K562 (cell line): Measurements from ENCODE around the gene NOL4L.

ENCODE experiments used
- CBX5 ChIP-seq: IDR thresholded peaks from 2 replicates; pipeline ENCODE4 v1.6.1; 2014; ENCODE audit warnings: low read depth, borderline replicate concordance
- SETDB1 ChIP-seq: IDR thresholded peaks from one replicate; pipeline ENCODE4 v1.6.1; 2012; ENCODE audit warnings: low read length, control low read depth, inconsistent platforms
- SP1 ChIP-seq: sonication (generic); formaldehyde crosslinking; IDR thresholded peaks from 2 replicates; pipeline ENCODE4 v1.8.1; 2022; ENCODE audit warnings: mild to moderate bottlenecking, missing genetic modification reagents
- TF ChIP-seq, protein P1 (sequence below), 3 experiments: IDR thresholded peaks in 2 of 3; conservative IDR thresholded peaks in 1 of 3; 2 replicates each; pipeline ENCODE4 v1.5.1; 2011 to 2012; ENCODE audit warnings: low read length in 3 of 3, mild to moderate bottlenecking in 3 of 3, control low read depth in 2 of 3, improper control_type of control experiment in 1 of 3, inconsistent platforms in 1 of 3, low read depth in 1 of 3, mixed read lengths in 1 of 3, moderate library complexity in 1 of 3; ENCODE audit not compliant: insufficient read depth in 2 of 3
- TF ChIP-seq, protein P2 (sequence below), 2 experiments: fragments of 450-650 bp; formaldehyde crosslinking in 1 of 2; IDR thresholded peaks; 2 replicates each; pipeline versions ENCODE4 v1.4.0 to v1.6.1; 2014 to 2020; ENCODE audit warnings: mild to moderate bottlenecking in 2 of 2, borderline replicate concordance in 1 of 2, low read depth in 1 of 2

DNA sequence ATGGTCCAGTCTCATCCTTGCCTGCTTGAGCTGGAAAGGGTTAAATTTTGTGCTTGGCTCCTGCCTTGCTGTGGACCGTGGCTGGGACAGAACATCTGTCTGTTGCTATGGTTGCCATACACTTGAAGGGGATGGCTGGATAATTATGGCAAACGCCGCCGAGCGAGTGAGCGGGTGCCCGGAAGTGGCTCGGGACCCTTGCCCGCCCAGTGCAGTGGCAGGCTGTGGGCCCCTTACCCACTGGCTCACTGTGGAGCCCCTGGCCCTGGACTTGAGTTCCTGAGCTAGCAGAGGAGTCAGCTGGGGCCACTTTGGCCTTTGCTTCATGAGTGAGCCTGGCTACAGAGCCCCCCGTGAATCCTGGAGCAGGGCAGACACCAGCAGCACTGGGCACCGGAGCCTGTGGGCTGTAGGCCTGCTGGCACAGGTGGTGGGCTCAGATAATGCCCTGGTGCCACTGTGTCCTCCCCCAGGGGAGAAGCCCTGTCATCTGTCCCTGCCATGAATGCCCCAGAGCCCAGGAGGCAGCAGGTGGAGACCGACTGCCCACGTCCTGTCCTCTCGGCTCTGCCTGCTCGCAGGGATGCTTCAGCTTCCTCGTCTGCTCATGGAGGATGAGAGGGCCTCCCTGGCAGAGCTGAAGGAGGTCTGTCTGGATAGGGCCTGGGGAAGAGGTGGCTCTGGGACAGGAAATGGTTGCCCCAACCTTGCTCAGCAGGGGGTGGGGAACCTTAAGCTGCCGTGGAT lies 25.5 kb upstream of the NOL4L start:
- TF ChIP-seq, protein P1, sequence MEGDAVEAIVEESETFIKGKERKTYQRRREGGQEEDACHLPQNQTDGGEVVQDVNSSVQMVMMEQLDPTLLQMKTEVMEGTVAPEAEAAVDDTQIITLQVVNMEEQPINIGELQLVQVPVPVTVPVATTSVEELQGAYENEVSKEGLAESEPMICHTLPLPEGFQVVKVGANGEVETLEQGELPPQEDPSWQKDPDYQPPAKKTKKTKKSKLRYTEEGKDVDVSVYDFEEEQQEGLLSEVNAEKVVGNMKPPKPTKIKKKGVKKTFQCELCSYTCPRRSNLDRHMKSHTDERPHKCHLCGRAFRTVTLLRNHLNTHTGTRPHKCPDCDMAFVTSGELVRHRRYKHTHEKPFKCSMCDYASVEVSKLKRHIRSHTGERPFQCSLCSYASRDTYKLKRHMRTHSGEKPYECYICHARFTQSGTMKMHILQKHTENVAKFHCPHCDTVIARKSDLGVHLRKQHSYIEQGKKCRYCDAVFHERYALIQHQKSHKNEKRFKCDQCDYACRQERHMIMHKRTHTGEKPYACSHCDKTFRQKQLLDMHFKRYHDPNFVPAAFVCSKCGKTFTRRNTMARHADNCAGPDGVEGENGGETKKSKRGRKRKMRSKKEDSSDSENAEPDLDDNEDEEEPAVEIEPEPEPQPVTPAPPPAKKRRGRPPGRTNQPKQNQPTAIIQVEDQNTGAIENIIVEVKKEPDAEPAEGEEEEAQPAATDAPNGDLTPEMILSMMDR (IDR thresholded peaks at IDR 0.05 in 2 of 3, conservative IDR thresholded peaks at IDR 0.05 in 1 of 3; ENCODE audit: insufficient read depth in 2 of 3, low read depth in 1 of 3, low read length in 3 of 3), result no peak
- TF ChIP-seq, protein P2, sequence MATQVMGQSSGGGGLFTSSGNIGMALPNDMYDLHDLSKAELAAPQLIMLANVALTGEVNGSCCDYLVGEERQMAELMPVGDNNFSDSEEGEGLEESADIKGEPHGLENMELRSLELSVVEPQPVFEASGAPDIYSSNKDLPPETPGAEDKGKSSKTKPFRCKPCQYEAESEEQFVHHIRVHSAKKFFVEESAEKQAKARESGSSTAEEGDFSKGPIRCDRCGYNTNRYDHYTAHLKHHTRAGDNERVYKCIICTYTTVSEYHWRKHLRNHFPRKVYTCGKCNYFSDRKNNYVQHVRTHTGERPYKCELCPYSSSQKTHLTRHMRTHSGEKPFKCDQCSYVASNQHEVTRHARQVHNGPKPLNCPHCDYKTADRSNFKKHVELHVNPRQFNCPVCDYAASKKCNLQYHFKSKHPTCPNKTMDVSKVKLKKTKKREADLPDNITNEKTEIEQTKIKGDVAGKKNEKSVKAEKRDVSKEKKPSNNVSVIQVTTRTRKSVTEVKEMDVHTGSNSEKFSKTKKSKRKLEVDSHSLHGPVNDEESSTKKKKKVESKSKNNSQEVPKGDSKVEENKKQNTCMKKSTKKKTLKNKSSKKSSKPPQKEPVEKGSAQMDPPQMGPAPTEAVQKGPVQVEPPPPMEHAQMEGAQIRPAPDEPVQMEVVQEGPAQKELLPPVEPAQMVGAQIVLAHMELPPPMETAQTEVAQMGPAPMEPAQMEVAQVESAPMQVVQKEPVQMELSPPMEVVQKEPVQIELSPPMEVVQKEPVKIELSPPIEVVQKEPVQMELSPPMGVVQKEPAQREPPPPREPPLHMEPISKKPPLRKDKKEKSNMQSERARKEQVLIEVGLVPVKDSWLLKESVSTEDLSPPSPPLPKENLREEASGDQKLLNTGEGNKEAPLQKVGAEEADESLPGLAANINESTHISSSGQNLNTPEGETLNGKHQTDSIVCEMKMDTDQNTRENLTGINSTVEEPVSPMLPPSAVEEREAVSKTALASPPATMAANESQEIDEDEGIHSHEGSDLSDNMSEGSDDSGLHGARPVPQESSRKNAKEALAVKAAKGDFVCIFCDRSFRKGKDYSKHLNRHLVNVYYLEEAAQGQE (IDR thresholded peaks at IDR 0.05; ENCODE audit: borderline replicate concordance), result no peak
- TF ChIP-seq, protein P2 (CRISPR knock-in tag; IDR thresholded peaks at IDR 0.05; ENCODE audit: low read depth), result no peak
- TF ChIP-seq SETDB1 (no peak), CBX5 (no peak), SP1 (no peak)
